Globus pallidus (tissue), 1 donor: ENCODE measurements around the gene CRB1.
A peak's percentile ranks its signal among the peaks of the same experiment; 100 is the strongest.
"Not testable (repeated sequence)": the region's sequence is repeated elsewhere in the genome, so short reads cannot be mapped to it uniquely, and the experiment has no call there.

Source experiments
- DNase-seq: peaks from one replicate; pipeline ENCODE4 v3.0.0-alpha.2; 2015; ENCODE audit warnings: low spot score

CRB1 gene

DNA sequence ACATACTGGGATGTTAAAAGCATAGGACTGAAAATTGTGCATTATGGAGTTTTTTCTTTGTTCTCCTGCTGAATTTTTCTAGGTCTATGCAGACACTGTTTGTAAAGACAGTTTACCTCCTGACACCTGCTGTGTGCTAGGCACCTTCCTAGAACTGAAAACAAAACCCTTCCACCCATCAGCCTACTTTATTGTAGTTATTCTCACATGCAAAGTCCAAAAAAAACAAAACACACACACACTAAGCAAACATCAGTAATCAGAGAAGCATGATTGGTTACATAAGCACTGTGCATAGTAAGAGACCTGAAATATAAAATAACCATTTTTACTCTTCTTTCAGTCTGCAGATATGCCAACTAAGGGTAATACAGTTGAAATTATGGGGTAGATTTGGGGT lies 195.1 kb downstream of the CRB1 start:
- DNase-seq = no peak

- peak; percentile 20 for DNase-seq
Observed at GRCh38 chr1:197464044-197464443, 196.0 kb downstream of the CRB1 start.

GRCh38 chr1:197465528-197466327 lies 197.7 kb downstream of the CRB1 start:
- DNase-seq = no peak

DNA sequence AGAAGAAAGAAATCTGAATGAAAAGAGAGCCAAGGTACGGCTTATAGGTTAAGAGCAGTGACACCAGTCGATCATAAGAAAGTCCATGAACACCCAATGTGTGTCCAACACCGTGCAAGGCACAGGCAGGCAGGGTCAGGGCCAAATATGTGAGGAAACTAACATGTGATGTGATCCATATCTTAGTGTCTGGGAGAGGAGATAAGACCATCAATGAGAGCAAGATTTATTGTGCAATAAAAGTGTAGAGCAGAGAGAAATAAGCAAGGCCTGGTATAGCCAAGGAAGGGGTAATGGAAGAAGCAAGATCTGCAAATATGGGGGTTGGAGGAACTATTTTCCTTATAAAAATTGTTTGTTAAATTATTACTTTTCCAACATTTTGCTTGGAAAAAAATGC lies 198.8 kb downstream of the CRB1 start:
- no peak for DNase-seq

DNA sequence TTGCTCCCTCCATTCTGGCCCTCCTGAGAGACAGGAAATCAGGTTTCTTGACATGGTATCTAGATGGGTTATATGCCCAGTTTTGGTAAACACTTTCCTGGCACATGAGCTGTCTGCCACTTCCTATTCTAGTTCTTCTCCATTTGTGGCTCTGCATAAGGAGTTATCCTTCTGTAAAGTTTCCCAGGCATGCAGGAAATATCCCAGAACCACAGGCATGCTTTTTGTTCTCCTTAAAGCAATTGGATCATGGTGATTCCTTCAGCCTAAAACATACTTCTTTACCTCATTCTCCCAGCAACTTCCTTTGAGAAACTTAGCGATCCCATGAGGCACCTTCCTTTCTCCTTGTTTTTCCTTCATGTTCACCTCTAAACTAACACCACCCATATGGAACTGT lies 199.8 kb downstream of the CRB1 start:
- no peak for DNase-seq

DNA sequence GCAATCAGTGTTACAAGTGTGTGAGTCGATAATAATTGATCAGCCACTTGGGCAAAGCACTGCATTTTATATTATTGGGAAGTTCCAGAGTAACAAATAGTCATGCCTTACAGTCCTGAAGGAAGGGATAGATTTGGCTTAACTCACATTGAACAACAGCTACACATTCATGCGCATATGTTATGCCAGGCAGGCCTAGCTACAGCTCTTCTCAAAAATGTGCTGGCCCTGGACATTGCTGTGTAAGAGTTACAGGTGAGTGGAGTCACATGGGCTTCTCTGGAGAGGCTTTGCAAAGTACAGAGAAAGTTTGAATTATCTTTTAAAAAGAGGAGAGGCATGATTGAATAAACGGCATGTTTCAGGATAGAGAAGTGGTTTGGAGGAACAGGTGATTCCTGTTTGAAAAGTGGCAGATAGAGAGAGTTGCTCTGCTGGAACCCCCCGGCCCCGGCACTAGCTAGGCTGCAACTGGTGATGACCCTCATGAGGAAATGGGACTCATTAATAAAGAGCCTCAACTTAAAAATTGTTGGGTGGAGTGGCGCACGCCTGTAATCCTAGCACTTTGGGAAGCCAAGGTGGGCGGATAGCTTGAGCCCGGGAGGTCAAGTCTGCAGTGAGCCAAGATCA lies 200.6 kb downstream of the CRB1 start:
- DNase-seq = no peak

DNA sequence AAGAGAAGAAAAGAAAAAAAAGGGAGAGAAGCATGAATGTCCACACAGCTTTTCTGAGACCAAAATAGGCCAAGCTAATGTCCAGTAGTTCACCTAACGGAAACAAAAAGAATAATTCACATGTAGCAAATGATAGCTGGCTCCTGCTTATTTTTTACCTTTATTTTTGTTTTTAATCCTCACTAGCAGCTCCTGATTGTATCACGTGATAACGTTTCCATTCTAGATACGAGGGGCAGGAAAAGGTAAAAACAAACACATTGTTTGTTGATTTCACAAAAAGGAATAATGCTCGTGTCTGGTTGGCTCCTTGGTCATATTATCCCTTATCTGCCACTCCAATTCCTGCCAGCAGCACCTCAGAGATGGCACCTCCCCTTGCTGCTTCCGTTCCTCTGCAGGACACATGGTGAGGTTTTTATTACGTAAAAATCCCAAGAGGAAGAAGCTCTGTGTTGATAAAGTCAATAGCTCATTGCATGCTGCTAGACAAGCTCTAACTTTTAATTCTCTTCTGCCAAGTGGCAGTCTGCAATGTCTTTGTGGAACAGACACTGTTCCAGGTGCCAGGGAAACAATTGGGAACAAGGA lies 201.7 kb downstream of the CRB1 start:
- DNase-seq = no peak

- no peak for DNase-seq
Observed at GRCh38 chr1:197470330-197470729, 202.3 kb downstream of the CRB1 start.

- DNase-seq = peak; percentile 4
Observed at GRCh38 chr1:197471248-197471985, 203.4 kb downstream of the CRB1 start.

- no peak for DNase-seq
Observed at GRCh38 chr1:197472141-197472540, 204.1 kb downstream of the CRB1 start.

GRCh38 chr1:197480446-197480845 lies 212.4 kb downstream of the CRB1 start:
- DNase-seq = no peak

GRCh38 chr1:197481101-197481500 lies 213.0 kb downstream of the CRB1 start:
- DNase-seq = no peak

DNA sequence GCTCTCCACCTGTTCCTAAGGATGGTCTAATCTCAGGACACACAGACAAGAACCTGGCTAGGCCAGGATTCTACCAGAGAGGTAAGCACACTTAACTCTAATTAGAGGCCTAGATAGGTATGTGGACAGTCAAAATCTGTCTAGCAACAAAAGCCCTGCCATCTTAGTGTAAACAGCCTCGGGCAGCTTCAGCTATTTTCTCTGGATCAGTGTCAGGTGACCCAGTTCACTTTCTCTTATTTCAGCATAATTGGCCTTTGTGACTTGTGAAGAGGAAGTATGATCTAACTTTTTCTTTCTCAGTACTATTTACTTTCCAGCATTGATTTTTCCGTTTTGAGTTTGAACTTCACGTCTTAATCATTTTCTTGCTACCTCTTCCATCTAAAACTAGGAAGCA lies 217.7 kb downstream of the CRB1 start:
- DNase-seq = no peak

DNA sequence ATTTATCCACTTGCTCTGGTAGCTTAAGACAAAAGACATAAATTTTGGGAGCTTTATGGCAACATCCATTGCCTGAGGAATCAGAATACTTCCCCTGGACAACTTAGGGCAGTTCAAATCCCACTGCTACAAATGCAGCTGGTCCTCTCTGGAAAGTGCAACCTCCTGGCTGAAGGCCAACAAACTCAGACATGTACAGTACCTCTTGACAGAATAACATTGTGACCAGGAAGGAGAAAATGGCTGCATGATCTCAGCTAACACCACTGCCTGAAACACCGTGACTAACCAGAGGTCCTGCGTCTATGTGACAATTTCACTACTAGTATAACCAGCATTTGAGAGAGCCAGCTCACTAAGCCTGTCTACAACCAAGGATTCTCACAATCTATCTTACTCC lies 218.9 kb downstream of the CRB1 start:
- DNase-seq = no peak

GRCh38 chr1:197491505-197491904 lies 223.5 kb downstream of the CRB1 start:
- DNase-seq = not testable (repeated sequence)

DNA sequence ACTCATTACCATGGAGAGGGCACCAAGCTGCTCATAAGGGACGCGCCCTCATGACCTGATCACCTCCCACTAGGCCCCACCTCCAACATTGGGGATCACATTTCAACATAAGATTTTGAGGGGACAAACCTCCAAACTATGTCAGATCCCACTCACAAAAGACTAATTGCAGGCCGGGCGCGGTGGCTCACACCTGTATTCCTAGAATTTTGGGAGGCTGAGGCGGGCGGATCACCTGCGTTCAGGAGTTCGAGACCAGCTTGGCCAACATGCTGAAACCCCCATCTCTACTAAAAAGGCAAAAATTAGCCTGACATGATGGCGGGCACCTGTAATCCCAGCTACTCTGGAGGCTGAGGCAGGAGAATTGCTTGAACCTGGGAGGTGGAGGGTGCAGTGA lies 228.7 kb downstream of the CRB1 start:
- DNase-seq = no peak

- DNase-seq = no peak
Observed at GRCh38 chr1:197510691-197511378, 242.8 kb downstream of the CRB1 start.

DNA sequence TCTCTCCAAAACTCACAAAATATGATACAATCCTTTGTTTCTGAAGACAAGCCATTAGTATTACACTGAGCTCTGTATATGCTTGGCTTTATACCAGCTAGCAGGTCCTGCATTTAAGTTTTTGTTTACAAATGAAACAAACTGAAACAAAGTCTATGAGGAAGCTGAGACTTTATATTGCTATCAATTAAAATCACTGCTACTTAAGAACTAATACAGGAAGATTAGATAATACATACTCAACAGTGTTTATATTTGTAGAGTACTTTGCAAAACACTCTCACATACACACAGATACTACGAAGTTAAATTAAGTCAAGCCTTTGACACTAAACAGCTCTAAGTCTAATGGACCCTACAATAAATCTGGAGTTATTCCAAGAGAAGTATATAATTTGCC lies 247.4 kb downstream of the CRB1 start:
- no peak for DNase-seq

DNA sequence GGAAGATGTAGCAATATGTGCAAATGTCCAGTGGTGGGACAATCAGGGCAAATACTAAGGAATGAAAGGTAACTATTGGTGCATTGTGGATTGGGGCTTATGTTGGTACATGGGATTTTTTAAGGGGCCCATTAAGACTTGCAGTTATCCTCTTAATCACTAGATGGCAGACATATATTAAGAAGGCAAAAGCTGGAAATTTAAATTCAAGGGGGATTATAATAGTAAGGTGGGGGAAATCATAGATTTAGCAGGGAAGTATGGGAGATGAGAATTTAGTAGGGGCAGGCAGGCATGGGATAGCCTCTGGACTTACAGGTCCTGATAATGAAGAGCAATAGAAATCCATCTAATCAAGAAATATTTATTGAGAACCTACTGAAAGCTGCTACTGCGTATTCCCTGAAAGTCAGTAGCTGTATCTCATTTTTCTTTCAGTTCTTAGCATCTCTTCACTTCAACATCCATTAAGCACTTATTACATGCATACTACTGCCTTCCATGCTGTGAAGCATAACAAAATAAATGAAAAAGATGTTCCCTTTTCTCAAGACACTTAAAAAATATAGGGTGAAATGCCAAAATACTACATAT lies 251.8 kb downstream of the CRB1 start:
- no peak for DNase-seq

GRCh38 chr1:197521118-197521739 lies 253.2 kb downstream of the CRB1 start:
- DNase-seq = no peak

GRCh38 chr1:197526736-197527371 lies 258.8 kb downstream of the CRB1 start:
- DNase-seq = peak; percentile 4
